GM19455 (cell line): Measurements from ENCODE around the gene DENND1B.

Experiments used
- ATAC-seq: cut with Tn5 transposase; IDR thresholded peaks from one replicate; pipeline ENCODE4 v1.9.1; 2021; ENCODE audit not compliant: unreplicated experiment

DENND1B gene

DNA sequence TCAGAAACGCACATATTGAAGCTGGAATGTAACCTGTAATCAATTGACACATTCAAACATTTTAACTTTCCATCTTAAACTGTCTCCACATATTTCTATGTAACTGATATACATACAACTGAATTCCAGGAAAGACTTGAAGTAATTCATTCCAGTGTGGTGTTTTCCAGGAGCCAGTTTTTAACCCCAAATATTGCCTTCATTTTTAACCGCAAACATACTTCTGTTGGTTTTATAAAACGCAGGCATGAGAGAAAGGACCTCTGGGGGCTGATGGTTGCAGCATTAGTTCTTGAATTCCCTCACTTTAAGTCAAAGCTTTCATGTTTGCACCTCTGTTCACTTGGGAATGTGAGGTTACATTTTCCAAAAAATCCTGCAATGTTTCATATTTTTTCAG lies 303.1 kb downstream of the DENND1B start:
- no peak for ATAC-seq

DNA sequence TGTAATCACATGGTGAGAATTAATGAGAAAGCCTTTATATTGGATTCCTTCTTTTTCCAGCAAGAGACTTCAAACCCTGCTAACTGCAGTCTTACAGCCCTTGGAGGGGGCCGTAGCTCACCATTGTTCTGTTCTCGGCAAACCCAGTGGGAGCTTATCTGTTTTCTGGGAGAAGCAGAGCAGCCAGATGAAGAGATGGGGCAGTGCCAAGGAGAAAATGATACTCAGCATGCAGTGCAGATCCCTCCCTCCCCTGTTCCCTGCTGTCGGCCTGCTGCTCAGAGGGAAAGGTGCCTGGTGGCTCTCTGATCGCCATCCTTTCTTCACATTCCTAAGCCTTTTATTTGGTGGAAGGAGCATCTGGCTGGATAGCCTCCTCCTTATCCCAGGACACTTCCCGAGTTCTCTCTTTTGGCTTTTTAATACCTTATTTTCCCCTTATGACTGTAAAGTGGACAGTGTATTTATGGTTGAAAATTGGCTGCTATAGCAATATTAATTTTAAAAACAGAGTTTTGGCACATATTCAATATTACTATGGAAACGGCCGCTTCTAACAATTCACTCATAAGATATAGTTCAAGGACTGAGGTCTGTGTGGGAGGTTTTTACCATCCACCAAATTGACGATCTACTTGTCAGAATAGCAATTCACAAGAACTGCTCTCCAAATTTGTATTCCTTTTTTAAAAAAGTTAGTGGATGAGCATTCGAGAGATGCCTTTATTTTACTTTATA lies 303.9 kb downstream of the DENND1B start:
- no peak for ATAC-seq

DNA sequence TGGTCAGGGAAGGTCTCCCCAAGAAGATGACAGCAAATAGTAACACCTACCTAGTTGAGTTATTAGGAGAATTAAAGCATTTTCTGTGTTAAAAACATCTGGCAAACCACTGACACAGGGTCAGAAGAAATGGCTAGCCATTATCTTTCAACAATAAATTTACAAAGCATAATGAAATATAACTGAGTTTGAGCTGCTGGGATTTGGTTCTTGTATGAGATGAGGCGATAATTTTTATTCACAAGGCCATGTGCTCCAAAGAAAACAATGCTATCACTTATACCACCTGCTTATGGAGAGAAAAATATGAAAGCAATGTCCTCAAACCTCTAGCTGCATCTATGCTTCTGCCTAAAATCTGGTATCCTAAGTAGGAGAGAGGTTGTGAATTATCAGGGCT lies 304.9 kb downstream of the DENND1B start:
- no peak for ATAC-seq

DNA sequence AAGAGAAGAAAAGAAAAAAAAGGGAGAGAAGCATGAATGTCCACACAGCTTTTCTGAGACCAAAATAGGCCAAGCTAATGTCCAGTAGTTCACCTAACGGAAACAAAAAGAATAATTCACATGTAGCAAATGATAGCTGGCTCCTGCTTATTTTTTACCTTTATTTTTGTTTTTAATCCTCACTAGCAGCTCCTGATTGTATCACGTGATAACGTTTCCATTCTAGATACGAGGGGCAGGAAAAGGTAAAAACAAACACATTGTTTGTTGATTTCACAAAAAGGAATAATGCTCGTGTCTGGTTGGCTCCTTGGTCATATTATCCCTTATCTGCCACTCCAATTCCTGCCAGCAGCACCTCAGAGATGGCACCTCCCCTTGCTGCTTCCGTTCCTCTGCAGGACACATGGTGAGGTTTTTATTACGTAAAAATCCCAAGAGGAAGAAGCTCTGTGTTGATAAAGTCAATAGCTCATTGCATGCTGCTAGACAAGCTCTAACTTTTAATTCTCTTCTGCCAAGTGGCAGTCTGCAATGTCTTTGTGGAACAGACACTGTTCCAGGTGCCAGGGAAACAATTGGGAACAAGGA lies 305.6 kb downstream of the DENND1B start:
- no peak for ATAC-seq

DNA sequence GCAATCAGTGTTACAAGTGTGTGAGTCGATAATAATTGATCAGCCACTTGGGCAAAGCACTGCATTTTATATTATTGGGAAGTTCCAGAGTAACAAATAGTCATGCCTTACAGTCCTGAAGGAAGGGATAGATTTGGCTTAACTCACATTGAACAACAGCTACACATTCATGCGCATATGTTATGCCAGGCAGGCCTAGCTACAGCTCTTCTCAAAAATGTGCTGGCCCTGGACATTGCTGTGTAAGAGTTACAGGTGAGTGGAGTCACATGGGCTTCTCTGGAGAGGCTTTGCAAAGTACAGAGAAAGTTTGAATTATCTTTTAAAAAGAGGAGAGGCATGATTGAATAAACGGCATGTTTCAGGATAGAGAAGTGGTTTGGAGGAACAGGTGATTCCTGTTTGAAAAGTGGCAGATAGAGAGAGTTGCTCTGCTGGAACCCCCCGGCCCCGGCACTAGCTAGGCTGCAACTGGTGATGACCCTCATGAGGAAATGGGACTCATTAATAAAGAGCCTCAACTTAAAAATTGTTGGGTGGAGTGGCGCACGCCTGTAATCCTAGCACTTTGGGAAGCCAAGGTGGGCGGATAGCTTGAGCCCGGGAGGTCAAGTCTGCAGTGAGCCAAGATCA lies 306.6 kb downstream of the DENND1B start:
- no peak for ATAC-seq

DNA sequence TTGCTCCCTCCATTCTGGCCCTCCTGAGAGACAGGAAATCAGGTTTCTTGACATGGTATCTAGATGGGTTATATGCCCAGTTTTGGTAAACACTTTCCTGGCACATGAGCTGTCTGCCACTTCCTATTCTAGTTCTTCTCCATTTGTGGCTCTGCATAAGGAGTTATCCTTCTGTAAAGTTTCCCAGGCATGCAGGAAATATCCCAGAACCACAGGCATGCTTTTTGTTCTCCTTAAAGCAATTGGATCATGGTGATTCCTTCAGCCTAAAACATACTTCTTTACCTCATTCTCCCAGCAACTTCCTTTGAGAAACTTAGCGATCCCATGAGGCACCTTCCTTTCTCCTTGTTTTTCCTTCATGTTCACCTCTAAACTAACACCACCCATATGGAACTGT lies 307.4 kb downstream of the DENND1B start:
- no peak for ATAC-seq

DNA sequence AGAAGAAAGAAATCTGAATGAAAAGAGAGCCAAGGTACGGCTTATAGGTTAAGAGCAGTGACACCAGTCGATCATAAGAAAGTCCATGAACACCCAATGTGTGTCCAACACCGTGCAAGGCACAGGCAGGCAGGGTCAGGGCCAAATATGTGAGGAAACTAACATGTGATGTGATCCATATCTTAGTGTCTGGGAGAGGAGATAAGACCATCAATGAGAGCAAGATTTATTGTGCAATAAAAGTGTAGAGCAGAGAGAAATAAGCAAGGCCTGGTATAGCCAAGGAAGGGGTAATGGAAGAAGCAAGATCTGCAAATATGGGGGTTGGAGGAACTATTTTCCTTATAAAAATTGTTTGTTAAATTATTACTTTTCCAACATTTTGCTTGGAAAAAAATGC lies 308.5 kb downstream of the DENND1B start:
- ATAC-seq, result no peak

DNA sequence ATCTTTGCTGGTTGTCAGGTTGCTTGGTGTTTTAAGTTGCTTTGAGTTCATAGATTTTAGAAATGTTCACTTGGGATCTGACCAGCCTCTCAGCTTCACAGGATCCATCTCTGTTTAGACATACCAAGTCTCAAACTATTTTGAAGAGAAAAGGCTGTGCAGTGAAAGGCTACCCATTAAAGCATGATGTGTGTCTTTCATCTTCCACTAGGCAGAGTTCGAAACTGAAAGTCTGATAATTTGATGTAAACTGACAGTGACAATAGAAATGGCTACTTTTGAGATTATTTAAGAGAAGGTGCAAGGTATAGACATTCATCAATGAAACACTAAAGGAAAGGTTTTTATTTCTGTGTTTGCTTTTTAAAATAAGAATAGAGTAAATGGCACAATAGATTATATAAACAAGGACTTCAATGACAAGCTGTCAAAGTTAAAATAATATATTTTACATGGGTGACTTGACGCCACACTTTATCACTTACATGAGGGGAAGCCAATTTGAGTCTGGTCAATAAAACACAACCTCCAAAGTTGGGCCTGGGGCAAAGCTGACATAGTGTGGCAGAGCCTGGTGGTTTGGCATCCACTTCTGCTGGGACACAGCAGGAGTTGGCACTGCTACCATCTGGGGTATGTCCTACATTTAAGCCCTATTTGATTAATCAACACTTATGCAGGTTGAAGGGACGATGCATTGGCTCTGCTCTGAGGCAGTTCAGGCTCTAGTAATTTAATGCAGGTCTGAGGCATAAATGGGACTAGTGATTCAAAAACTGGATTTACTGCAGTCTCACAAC lies 309.6 kb downstream of the DENND1B start:
- no peak for ATAC-seq

DNA sequence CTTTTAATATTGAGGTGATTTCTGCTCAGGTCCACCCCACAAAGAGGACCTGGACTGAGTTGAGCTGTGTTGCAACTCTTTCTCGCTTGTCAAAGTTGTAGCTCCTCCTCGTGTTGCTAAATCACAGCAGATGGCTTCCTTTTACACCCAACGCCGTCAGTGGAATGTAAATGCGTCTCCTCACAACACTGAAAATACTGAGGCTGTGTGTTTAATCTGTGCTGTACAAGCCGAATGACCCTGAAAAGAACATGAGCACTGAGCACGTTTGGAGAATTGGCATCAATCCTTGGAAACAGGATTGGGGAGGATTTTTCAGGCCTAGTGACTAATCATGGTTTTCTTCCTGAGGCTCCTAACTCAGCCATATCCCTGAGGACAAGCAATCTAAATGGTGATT lies 311.2 kb downstream of the DENND1B start:
- ATAC-seq, result no peak

DNA sequence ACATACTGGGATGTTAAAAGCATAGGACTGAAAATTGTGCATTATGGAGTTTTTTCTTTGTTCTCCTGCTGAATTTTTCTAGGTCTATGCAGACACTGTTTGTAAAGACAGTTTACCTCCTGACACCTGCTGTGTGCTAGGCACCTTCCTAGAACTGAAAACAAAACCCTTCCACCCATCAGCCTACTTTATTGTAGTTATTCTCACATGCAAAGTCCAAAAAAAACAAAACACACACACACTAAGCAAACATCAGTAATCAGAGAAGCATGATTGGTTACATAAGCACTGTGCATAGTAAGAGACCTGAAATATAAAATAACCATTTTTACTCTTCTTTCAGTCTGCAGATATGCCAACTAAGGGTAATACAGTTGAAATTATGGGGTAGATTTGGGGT lies 312.1 kb downstream of the DENND1B start:
- ATAC-seq, result no peak

DNA sequence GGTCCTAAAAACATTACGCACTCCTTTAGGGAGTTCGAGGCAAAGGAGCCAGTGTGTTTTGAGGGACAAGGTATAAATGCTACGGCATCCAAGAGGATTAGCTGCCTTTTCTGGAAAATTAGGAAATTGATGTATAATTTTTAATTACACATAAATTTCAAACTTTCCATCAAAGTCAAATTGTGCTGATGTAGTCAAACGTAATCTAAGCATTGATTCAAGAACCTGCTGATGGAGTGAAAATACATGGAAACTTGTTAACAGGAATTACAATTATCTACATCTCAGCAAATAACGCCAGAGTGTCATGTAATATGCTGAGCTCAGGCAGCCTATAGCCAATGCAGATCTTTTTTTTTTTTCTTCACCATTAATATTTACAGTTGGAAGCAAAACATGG lies 312.7 kb downstream of the DENND1B start:
- ATAC-seq, result no peak
